SU-DHL-6 (cell line): ENCODE data around the gene ZNF672.
A peak's percentile ranks its signal among the peaks of the same experiment; 100 is the strongest.

ENCODE experiments used
- H2AFZ ChIP-seq: fragments of 200-600 bp; sonication (generic); 2 replicates; pipeline ENCODE4 v1.6.1; 2014; ENCODE audit warnings: low read depth, mild to moderate bottlenecking, moderate library complexity, mixed read lengths, antibody characterized with exemption, low read length; ENCODE audit not compliant: severe bottlenecking
- H3F3A ChIP-seq: fragments of 200-600 bp; shearing (Covaris generic); 2 replicates; pipeline ENCODE4 v1.6.0; 2016; ENCODE audit warnings: antibody characterized with exemption, mild to moderate bottlenecking; ENCODE audit not compliant: insufficient read depth
- H3K27ac ChIP-seq: fragments of 200-600 bp; sonication (generic); 2 replicates; pipeline ENCODE4 v1.5.1; 2016; ENCODE audit warnings: low read depth, mild to moderate bottlenecking, low read length, moderate library complexity, mixed read lengths
- H3K27me3 ChIP-seq: fragments of 200-600 bp; sonication (generic), shearing (Covaris generic); 2 replicates; pipeline ENCODE4 v1.6.0; 2014; ENCODE audit warnings: mild to moderate bottlenecking, low read length
- H3K36me3 ChIP-seq: fragments of 200-600 bp; sonication (generic); 2 replicates; pipeline ENCODE4 v1.6.1; 2014; ENCODE audit warnings: mild to moderate bottlenecking, low read length, mixed read lengths
- H3K4me2 ChIP-seq: fragments of 300-600, 200-600 bp; shearing (Covaris generic), sonication (generic); 2 replicates; pipeline ENCODE4 v1.6.0; 2014; ENCODE audit warnings: low read length, low read depth, mild to moderate bottlenecking; ENCODE audit not compliant: poor library complexity, severe bottlenecking
- H3K4me3 ChIP-seq: fragments of 200-600 bp; sonication (generic); 2 replicates; pipeline ENCODE4 v1.5.1; 2014; ENCODE audit warnings: antibody characterized with exemption, low read length, mild to moderate bottlenecking, mixed read lengths; ENCODE audit not compliant: insufficient read depth, poor library complexity, severe bottlenecking
- H3K79me2 ChIP-seq: fragments of 200-600 bp; sonication (generic); 2 replicates; pipeline ENCODE4 v1.6.1; 2014; ENCODE audit warnings: mild to moderate bottlenecking, low read length, moderate library complexity; ENCODE audit not compliant: insufficient read depth
- H3K9ac ChIP-seq: fragments of 200-600 bp; sonication (generic); 2 replicates; pipeline ENCODE4 v1.7.0; 2014; ENCODE audit warnings: mild to moderate bottlenecking, low read length
- H3K9me2 ChIP-seq: fragments of 200-600 bp; sonication (generic); replicated peaks from 2 replicates; pipeline ENCODE4 v1.6.1; 2014; ENCODE audit warnings: low read length; ENCODE audit not compliant: insufficient read depth
- H3K9me3 ChIP-seq: fragments of 200-600 bp; sonication (generic); 2 replicates; pipeline ENCODE4 v1.6.1; 2014; ENCODE audit warnings: low read length, mixed read lengths; ENCODE audit not compliant: insufficient read depth
- H4K20me1 ChIP-seq: fragments of 200-600 bp; sonication (generic); 2 replicates; pipeline ENCODE4 v1.6.1; 2014; ENCODE audit warnings: low read depth, mild to moderate bottlenecking, antibody characterized with exemption, low read length, moderate library complexity, mixed read lengths
- EZH2phosphoT487 ChIP-seq: fragments of 200-600 bp; sonication (generic), shearing (Covaris generic); conservative IDR thresholded peaks from 2 replicates; pipeline ENCODE4 v1.6.1; 2018; ENCODE audit warnings: mild to moderate bottlenecking, antibody characterized with exemption, low read length, moderate library complexity, mixed read lengths
- TF ChIP-seq, protein P1 (sequence below): fragments of 200-600 bp; sonication (generic); IDR thresholded peaks from one replicate; pipeline ENCODE4 v1.5.1; 2017; ENCODE audit warnings: antibody characterized with exemption, mild to moderate bottlenecking, low read length, moderate library complexity; ENCODE audit not compliant: insufficient read depth, poor library complexity, severe bottlenecking

ZNF672 gene

DNA sequence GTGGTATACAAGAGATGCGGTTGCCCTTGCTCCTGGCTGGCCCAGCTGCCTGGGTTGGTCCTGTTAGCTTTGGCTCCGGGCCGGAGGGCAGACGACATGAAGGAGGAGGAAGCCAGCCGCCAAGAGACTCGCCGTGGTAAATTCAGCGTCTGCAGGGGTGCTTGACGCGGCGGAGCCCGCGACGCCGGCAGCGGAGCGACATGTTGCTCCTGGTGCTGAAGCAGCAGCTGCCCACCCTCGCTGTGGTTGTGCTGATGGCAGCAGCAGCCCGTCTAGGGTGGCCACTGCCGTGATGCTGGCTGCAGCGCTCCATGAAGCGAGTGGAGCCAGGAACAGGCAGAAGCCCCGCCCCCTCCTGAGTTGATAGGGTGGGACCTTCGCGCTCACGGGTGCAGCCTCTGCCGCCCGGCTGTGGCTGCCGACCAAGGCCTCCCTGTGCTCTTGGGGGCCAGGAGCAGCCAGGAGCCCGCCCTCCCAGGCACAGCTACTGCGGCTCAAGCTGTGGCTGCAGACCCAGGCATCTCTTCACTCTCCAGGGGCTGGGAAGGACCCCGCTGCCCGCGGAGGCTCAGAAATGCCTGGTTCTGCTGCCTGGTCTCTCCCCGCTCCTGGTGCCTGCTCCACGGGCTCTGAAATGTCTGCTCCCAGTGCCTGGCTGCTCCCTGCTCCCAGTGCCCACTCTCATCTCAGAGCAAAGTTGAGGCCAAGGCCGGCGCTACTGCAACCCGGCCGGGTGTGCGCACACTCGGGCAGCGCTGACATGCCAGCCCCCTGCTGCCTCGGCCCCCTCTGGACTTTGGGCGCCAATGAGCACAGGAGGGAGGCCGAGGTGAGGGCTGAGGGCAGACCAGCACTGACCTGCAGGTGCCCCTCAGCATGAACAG is 25.2 kb downstream of the ZNF672 start:
- no peaks in the 10 kb centered on the region for H3K36me3 ChIP-seq
- H3K4me3 ChIP-seq = peak overlapping the region; percentile 51
- no peaks in the 10 kb centered on the region for H4K20me1 ChIP-seq
- TF ChIP-seq EZH2phosphoT487 = no peak
- TF ChIP-seq, protein P1, sequence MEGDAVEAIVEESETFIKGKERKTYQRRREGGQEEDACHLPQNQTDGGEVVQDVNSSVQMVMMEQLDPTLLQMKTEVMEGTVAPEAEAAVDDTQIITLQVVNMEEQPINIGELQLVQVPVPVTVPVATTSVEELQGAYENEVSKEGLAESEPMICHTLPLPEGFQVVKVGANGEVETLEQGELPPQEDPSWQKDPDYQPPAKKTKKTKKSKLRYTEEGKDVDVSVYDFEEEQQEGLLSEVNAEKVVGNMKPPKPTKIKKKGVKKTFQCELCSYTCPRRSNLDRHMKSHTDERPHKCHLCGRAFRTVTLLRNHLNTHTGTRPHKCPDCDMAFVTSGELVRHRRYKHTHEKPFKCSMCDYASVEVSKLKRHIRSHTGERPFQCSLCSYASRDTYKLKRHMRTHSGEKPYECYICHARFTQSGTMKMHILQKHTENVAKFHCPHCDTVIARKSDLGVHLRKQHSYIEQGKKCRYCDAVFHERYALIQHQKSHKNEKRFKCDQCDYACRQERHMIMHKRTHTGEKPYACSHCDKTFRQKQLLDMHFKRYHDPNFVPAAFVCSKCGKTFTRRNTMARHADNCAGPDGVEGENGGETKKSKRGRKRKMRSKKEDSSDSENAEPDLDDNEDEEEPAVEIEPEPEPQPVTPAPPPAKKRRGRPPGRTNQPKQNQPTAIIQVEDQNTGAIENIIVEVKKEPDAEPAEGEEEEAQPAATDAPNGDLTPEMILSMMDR = no peak
- H2AFZ ChIP-seq = peak overlapping the region; percentile 87
- H3K27me3 ChIP-seq = no peaks in the 10 kb centered on the region
- H3K27ac ChIP-seq = no peak overlapping the region
- peak overlapping the region; percentile 64 for H3K9ac ChIP-seq
- peak overlapping the region; percentile 58 for H3K4me2 ChIP-seq
- H3F3A ChIP-seq = peaks cover 9% of the 10 kb centered on the region; the same call in 1 of the 2 replicates
- no peaks in the 10 kb centered on the region for H3K9me2 ChIP-seq
- no peaks in the 10 kb centered on the region for H3K9me3 ChIP-seq
- H3K79me2 ChIP-seq = peaks cover 2% of the 10 kb centered on the region; the same call in 1 of the 2 replicates

DNA sequence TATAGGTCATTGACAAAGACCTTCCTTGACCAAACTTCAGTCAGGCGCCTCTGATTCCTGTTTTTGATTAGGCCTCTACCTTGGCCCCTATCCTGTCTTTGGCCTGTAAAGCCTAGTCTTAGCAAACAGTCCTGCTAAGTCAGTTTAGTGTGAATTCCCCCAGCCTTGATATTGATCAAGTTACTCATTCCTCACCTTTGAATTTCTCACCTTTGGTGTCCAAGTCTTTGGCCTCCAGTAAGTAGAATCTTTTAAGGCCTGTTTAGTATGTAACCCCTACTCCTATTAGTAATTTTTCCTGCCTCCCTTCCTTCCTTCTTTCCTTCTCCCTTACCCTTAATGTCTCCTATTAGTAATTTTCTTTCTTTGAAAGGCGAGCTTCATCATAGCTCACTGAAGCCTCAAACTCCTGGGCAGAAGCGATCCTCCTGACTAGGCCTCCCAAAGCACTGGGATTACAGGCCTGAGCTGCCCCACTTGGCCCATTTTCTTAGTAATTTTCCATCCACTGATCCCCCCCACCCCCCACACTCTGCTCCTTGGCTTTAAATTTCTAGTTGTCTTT is 33.9 kb downstream of the ZNF672 start:
- Histone ChIP-seq H3F3A (peaks cover 9% of the 10 kb centered on the region), H3K4me3 (no peak overlapping the region), H3K27ac (no peak overlapping the region), H3K36me3 (no peaks in the 10 kb centered on the region), H3K27me3 (no peaks in the 10 kb centered on the region), H3K9ac (no peak overlapping the region), H2AFZ (no peak overlapping the region), H4K20me1 (no peaks in the 10 kb centered on the region), H3K9me2 (no peaks in the 10 kb centered on the region), H3K9me3 (no peaks in the 10 kb centered on the region), H3K4me2 (no peak overlapping the region), H3K79me2 (no peaks in the 10 kb centered on the region)
- no peak for TF ChIP-seq EZH2phosphoT487
- TF ChIP-seq, protein P1 = no peak

DNA sequence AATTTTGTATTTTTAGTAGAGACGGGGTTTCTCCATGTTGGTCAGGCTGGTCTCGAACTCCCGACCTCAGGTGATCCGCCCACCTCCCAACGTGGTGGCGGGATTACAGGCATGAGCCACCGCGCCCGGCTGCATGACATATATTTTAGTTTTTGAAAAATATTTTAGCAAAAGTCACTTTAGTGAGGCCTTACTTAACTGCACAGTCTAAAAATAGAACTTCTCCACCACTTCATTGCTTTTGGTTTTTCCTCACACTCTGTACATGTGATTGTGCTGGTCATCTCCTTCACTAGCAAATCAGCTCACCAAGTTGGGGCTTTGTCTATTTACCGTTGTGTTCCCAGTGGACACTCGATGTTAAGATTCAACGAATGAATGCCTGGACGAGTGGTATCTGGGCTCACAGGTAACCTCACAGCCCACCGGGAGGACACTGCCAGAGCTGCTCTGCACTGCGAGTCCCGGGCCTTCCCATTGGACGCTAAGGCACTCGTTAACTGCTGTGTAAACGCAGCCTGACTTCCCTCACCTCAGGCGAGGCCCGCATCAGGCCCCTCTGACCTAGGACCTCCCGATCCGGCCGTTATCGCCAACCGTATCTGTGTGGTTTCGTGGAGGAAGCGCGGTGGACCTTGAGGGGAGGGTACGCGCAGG is 34.9 kb downstream of the ZNF672 start:
- H3K79me2 ChIP-seq = no peaks in the 10 kb centered on the region
- no peak overlapping the region for H3K27ac ChIP-seq
- H3K9me2 ChIP-seq = no peaks in the 10 kb centered on the region

More for the DNA sequence above, 34.9 kb downstream of the ZNF672 start:
- H4K20me1 ChIP-seq = no peaks in the 10 kb centered on the region
- no peaks in the 10 kb centered on the region for H3K36me3 ChIP-seq
- TF ChIP-seq, protein P1 = no peak
- TF ChIP-seq EZH2phosphoT487 = no peak
- peak overlapping the region; percentile 84 for H2AFZ ChIP-seq
- peak overlapping the region; percentile 54 for H3K4me2 ChIP-seq
- H3K9me3 ChIP-seq = no peaks in the 10 kb centered on the region
- H3K27me3 ChIP-seq = no peaks in the 10 kb centered on the region
- H3K4me3 ChIP-seq = peak overlapping the region; percentile 65
- H3K9ac ChIP-seq = peak overlapping the region; percentile 57
- peaks cover 9% of the 10 kb centered on the region for H3F3A ChIP-seq
